ENCODE results near the gene GRM7. TPM values are rescaled to one million over a fixed set of nuclear protein-coding genes. Genes with fewer than 3 reads are reported as not detected.

The GRM7 gene
- polyA plus RNA-seq, 1 experiment: not detected

- Histone ChIP-seq H3K4me3 (ENCODE audit: low read depth, low read length) (no peak overlapping the region), H3K9me3 (ENCODE audit: control insufficient read depth, insufficient read depth, low read length) (peaks cover 21% of the 10 kb centered on the region), H3K27ac (ENCODE audit: low read depth, low read length) (no peak overlapping the region), H3K27me3 (ENCODE audit: control insufficient read depth, insufficient read depth, low read length) (no peaks in the 10 kb centered on the region)
- POLR2A ChIA-PET: no interaction called here
- DNase-seq (ENCODE audit: low read depth, low spot score): no peak
- CTCF ChIA-PET: no interaction called here
- no peak for TF ChIP-seq CTCF (IDR thresholded peaks at IDR 0.05; ENCODE audit: low read depth, low read length)
Observed at GRCh38 chr3:6994081-6994668, 133.3 kb downstream of the GRM7 start.

GRCh38 chr3:7000501-7000900, 139.6 kb downstream of the GRM7 start:
- no peak for TF ChIP-seq CTCF (IDR thresholded peaks at IDR 0.05; ENCODE audit: low read depth, low read length)

GRCh38 chr3:7001370-7001769, 140.5 kb downstream of the GRM7 start:
- Histone ChIP-seq H3K27me3 (ENCODE audit: control insufficient read depth, insufficient read depth, low read length) (no peaks in the 10 kb centered on the region), H3K4me3 (ENCODE audit: low read depth, low read length) (no peak overlapping the region), H3K9me3 (ENCODE audit: control insufficient read depth, insufficient read depth, low read length) (peaks cover 18% of the 10 kb centered on the region), H3K27ac (ENCODE audit: low read depth, low read length) (no peak overlapping the region)
- POLR2A ChIA-PET: no interaction called here
- CTCF ChIA-PET: no interaction called here
- no peak for DNase-seq (ENCODE audit: low read depth, low spot score)
- no peak for TF ChIP-seq CTCF (IDR thresholded peaks at IDR 0.05; ENCODE audit: low read depth, low read length)

More at GRCh38 chr3:7000501-7000900, 139.6 kb downstream of the GRM7 start:
- DNase-seq (ENCODE audit: low read depth, low spot score): no peak
- H3K27ac ChIP-seq (ENCODE audit: low read depth, low read length): no peak overlapping the region
- ChIA-PET POLR2A (no interaction called here), CTCF (no interaction called here)
- H3K4me3 ChIP-seq (ENCODE audit: low read depth, low read length): no peak overlapping the region
- peaks cover 22% of the 10 kb centered on the region for H3K9me3 ChIP-seq (ENCODE audit: control insufficient read depth, insufficient read depth, low read length)
- no peaks in the 10 kb centered on the region for H3K27me3 ChIP-seq (ENCODE audit: control insufficient read depth, insufficient read depth, low read length)

DNA sequence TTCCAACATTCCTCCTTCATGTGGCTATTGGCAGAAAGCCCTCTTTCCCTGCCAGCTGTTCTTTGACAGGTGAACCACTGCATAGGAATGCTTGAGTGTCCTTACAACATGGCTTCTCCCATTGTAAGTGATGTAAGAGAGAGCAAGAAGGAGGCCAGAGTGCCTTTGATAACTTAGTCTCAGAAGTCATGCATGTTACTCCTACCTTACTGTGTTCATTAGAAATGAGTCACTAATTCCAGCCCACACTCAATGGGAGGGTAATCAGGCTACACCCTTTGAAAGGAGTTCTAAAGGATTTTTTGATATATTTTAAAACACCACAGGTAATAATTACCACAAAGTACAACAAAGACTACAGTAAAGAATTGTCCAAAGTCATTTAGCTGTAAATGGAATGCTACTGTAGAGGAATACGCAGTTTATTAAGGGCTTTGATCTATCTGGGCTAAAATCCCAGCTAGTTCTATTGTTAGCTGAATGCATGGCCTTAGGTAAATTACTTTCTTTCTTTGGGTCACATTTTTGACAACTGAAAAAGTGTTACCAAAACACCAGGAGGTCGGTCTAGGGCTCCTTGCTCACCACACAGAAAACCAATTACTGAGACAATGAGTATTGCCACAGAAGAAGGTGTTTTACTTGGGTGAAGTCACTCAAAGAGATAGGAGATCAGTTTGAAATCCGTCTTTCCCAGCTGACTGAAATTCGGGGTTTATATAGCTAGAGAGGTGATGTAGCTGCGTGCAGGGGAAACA, 154.9 kb downstream of the GRM7 start:
- POLR2A ChIA-PET: no interaction called here
- CTCF ChIA-PET: no interaction called here
- Histone ChIP-seq H3K27me3 (ENCODE audit: control insufficient read depth, insufficient read depth, low read length) (no peaks in the 10 kb centered on the region), H3K9me3 (ENCODE audit: control insufficient read depth, insufficient read depth, low read length) (peaks cover 21% of the 10 kb centered on the region; the same call in 1 of the 2 replicates), H3K27ac (ENCODE audit: low read depth, low read length) (no peak overlapping the region), H3K4me3 (ENCODE audit: low read depth, low read length) (no peak overlapping the region)
- no peak for TF ChIP-seq CTCF (IDR thresholded peaks at IDR 0.05; ENCODE audit: low read depth, low read length)
- no peak for DNase-seq (ENCODE audit: low read depth, low spot score)

- no peak overlapping the region for H3K4me3 ChIP-seq (ENCODE audit: low read depth, low read length)
- H3K9me3 ChIP-seq (ENCODE audit: control insufficient read depth, insufficient read depth, low read length): peaks cover 8% of the 10 kb centered on the region; the same call in 1 of the 2 replicates
- no peak for TF ChIP-seq CTCF (IDR thresholded peaks at IDR 0.05; ENCODE audit: low read depth, low read length)
- POLR2A ChIA-PET: no interaction called here
- H3K27ac ChIP-seq (ENCODE audit: low read depth, low read length): no peak overlapping the region
- no peaks in the 10 kb centered on the region for H3K27me3 ChIP-seq (ENCODE audit: control insufficient read depth, insufficient read depth, low read length)
- CTCF ChIA-PET: no interaction called here
- DNase-seq (ENCODE audit: low read depth, low spot score): no peak
Observed at GRCh38 chr3:7025581-7026300, 164.8 kb downstream of the GRM7 start.

Measured in AG04450 (cell line).